ENCODE measurements around the gene CENPX. TPM values are rescaled to one million over a fixed set of nuclear protein-coding genes. Genes with fewer than 3 reads are reported as not detected.

Gene CENPX
- total RNA-seq, 1 experiment from 2014 or later: 187 TPM

- Histone ChIP-seq H3K9me3 (ENCODE audit: control insufficient read depth, insufficient read depth, low read depth, low read length) (no peaks in the 10 kb centered on the region), H3K27me3 (ENCODE audit: control insufficient read depth, insufficient read depth, low read length) (no peaks in the 10 kb centered on the region), H3K27ac (ENCODE audit: low read length) (no peak overlapping the region), H3K4me3 (ENCODE audit: low read depth in 2 of 2, low read length in 2 of 2) (no peak overlapping the region), H3K4me1 (ENCODE audit: control insufficient read depth, insufficient read depth, low read length) (peaks cover 21% of the 10 kb centered on the region), H3K36me3 (ENCODE audit: control insufficient read depth, insufficient read depth, low read length) (peaks cover 2% of the 10 kb centered on the region; the same call in 1 of the 2 replicates)
- TF ChIP-seq POLR2AphosphoS5 (IDR thresholded peaks at IDR 0.05; ENCODE audit: low read depth, low read length) (no peak), SIN3A (IDR thresholded peaks at IDR 0.05; ENCODE audit: borderline replicate concordance, insufficient read depth, low read depth, low read length) (no peak), TCF7L2 (IDR thresholded peaks at IDR 0.05; ENCODE audit: low read depth, low read length) (no peak), REST (IDR thresholded peaks at IDR 0.05; ENCODE audit: insufficient read depth in 1 of 2, low read depth in 2 of 2, low read length in 1 of 2) (no peak), CTCF (IDR thresholded peaks at IDR 0.05) (no peak)
- ChIA-PET CTCF (no interaction called here), POLR2A (no interaction called here)
- no TSS peak for BruUV-seq (replicated peaks)
- intact Hi-C loops (cut with micrococcal nuclease; ENCODE audit: unreplicated experiment) (no loop called here), in situ Hi-C loops (cut with HindIII; ENCODE audit: low pct_unique_long_range_greater_than_20kb, low sequenced_read_pairs) (no loop called here)
- DNase-seq (ENCODE audit: low read depth, low spot score) (no peak), ATAC-seq (no peak)
Measured at GRCh38 chr17:82034371-82035011, 11.8 kb upstream of the CENPX start.

GRCh38 chr17:82033359-82034085 is 10.8 kb upstream of the CENPX start:
- H3K27ac ChIP-seq (ENCODE audit: low read length): no peak overlapping the region

More at GRCh38 chr17:82033359-82034085, 10.8 kb upstream of the CENPX start:
- DNase-seq (ENCODE audit: low read depth, low spot score) (no peak), ATAC-seq (no peak)
- Histone ChIP-seq H3K4me1 (ENCODE audit: control insufficient read depth, insufficient read depth, low read length) (peaks cover 21% of the 10 kb centered on the region), H3K9me3 (ENCODE audit: control insufficient read depth, insufficient read depth, low read depth, low read length) (no peaks in the 10 kb centered on the region), H3K36me3 (ENCODE audit: control insufficient read depth, insufficient read depth, low read length) (peaks cover 2% of the 10 kb centered on the region; the same call in 1 of the 2 replicates), H3K27me3 (ENCODE audit: control insufficient read depth, insufficient read depth, low read length) (no peaks in the 10 kb centered on the region), H3K4me3 (ENCODE audit: low read depth in 2 of 2, low read length in 2 of 2) (no peak overlapping the region)
- in situ Hi-C loops (cut with HindIII; ENCODE audit: low pct_unique_long_range_greater_than_20kb, low sequenced_read_pairs): no loop called here
- POLR2A ChIA-PET: no interaction called here
- CTCF ChIA-PET: no interaction called here
- TF ChIP-seq TCF7L2 (IDR thresholded peaks at IDR 0.05; ENCODE audit: low read depth, low read length) (no peak), POLR2AphosphoS5 (IDR thresholded peaks at IDR 0.05; ENCODE audit: low read depth, low read length) (no peak), REST (IDR thresholded peaks at IDR 0.05; ENCODE audit: insufficient read depth in 1 of 2, low read depth in 2 of 2, low read length in 1 of 2) (no peak), SIN3A (IDR thresholded peaks at IDR 0.05; ENCODE audit: borderline replicate concordance, insufficient read depth, low read depth, low read length) (no peak), CTCF (IDR thresholded peaks at IDR 0.05) (no peak)
- intact Hi-C loops (cut with micrococcal nuclease; ENCODE audit: unreplicated experiment): no loop called here
- TSS peak; percentile 80 for BruUV-seq (replicated peaks)
